Activated T-cell treated with anti-CD3 and anti-CD28 coated beads, Interleukin-2, amount 50 U/mL, for 4 hours (primary cell): Measurements from ENCODE around the gene SPSB3. TPM values are rescaled to one million over a fixed set of nuclear protein-coding genes. Genes with fewer than 3 reads are reported as not detected.

Experiments
- ATAC-seq, 2 donors: fragments of 200-7000 bp; cut with Tn5 transposase; one replicate each; pipeline ENCODE4 v1.10.0; 2021
- DNase-seq: peaks from one replicate; pipeline ENCODE4 v3.0.0-alpha.2; 2020
- H3K27me3 Mint-ChIP-seq: one replicate; pipeline ENCODE4 v1.8.0; 2021; ENCODE audit warnings: low read depth, mixed read lengths
- H3K36me3 Mint-ChIP-seq: one replicate; pipeline ENCODE4 v1.8.0; 2022; ENCODE audit warnings: mixed read lengths; ENCODE audit not compliant: insufficient read depth
- H3K4me1 Mint-ChIP-seq: one replicate; pipeline ENCODE4 v1.8.0; 2021; ENCODE audit warnings: low read depth, mixed read lengths
- H3K4me3 Mint-ChIP-seq: one replicate; pipeline ENCODE4 v1.8.0; 2021; ENCODE audit warnings: mild to moderate bottlenecking, moderate library complexity, mixed read lengths
- H3K9me3 Mint-ChIP-seq: one replicate; pipeline ENCODE4 v1.8.0; 2021; ENCODE audit warnings: mixed read lengths
- total RNA-seq, 3 donors: library from RNA; stranded (reverse); gene quantifications; one replicate each; pipeline ENCODE4 v1.2.1, GENCODE V29; 2021

The SPSB3 gene
- total RNA-seq = 10 to 100 TPM; 15.5 to 20.8 (median 16.8) TPM

GRCh38 chr16:1782408-1783264 is at the start of gene SPSB3, which contains the start of gene NUBP2:
TSS of gene SPSB3 (minus strand) at chr16:1782571. CDS start at chr16:1781483, 1,088 bp downstream.
TSS of gene NUBP2 (plus strand) at chr16:1782960. CDS start at chr16:1783021, 61 bp downstream.
- H3K36me3 Mint-ChIP-seq = no peaks in the 10 kb centered on the region
- ATAC-seq (peak; percentile 88 to 89), DNase-seq (peak; percentile 95)
- no peaks in the 10 kb centered on the region for H3K9me3 Mint-ChIP-seq
- no peaks in the 10 kb centered on the region for H3K27me3 Mint-ChIP-seq
- H3K4me1 Mint-ChIP-seq = peaks cover 25% of the 10 kb centered on the region
- peak within 1 kb of the TSS; percentile 92 for H3K4me3 Mint-ChIP-seq

GRCh38 chr16:1831186-1832075 is 49.1 kb upstream of the SPSB3 start:
- peaks cover 17% of the 10 kb centered on the region for H3K4me1 Mint-ChIP-seq
- H3K27me3 Mint-ChIP-seq = no peaks in the 10 kb centered on the region
- no peak overlapping the region for H3K4me3 Mint-ChIP-seq
- H3K9me3 Mint-ChIP-seq = no peaks in the 10 kb centered on the region
- no peak for DNase-seq
- ATAC-seq = no peak
- H3K36me3 Mint-ChIP-seq = peaks cover 6% of the 10 kb centered on the region

GRCh38 chr16:1830213-1830612 is 47.8 kb upstream of the SPSB3 start:
- H3K4me3 Mint-ChIP-seq = no peak overlapping the region
- H3K9me3 Mint-ChIP-seq = no peaks in the 10 kb centered on the region
- ATAC-seq (no peak), DNase-seq (no peak)
- peaks cover 24% of the 10 kb centered on the region for H3K4me1 Mint-ChIP-seq
- no peaks in the 10 kb centered on the region for H3K27me3 Mint-ChIP-seq
- peaks cover 6% of the 10 kb centered on the region for H3K36me3 Mint-ChIP-seq

GRCh38 chr16:1828645-1829410 is 46.5 kb upstream of the SPSB3 start:
- no peaks in the 10 kb centered on the region for H3K27me3 Mint-ChIP-seq
- no peaks in the 10 kb centered on the region for H3K9me3 Mint-ChIP-seq
- no peak for ATAC-seq
- no peak for DNase-seq
- peaks cover 6% of the 10 kb centered on the region for H3K36me3 Mint-ChIP-seq
- H3K4me1 Mint-ChIP-seq = peaks cover 33% of the 10 kb centered on the region
- peak overlapping the region; percentile 94 for H3K4me3 Mint-ChIP-seq

GRCh38 chr16:1826691-1827573 is 44.6 kb upstream of the SPSB3 start, which contains the start of the genes FAHD1 and HAGH:
TSS of gene FAHD1 (plus strand) at chr16:1827206. CDS start at chr16:1827239, 33 bp downstream.
TSS of gene HAGH (minus strand) at chr16:1826825. CDS start at chr16:1826787, 38 bp downstream.
- peak; percentile 85 for DNase-seq
- peaks cover 4% of the 10 kb centered on the region for H3K36me3 Mint-ChIP-seq
- no peaks in the 10 kb centered on the region for H3K9me3 Mint-ChIP-seq
- peak; percentile 86 to 88 for ATAC-seq
- H3K4me3 Mint-ChIP-seq = peak within 1 kb of the TSS; percentile 94
- peaks cover 36% of the 10 kb centered on the region for H3K4me1 Mint-ChIP-seq
- H3K27me3 Mint-ChIP-seq = no peaks in the 10 kb centered on the region

GRCh38 chr16:1825864-1826690 is 43.7 kb upstream of the SPSB3 start:
- DNase-seq = peak; percentile 59
- peak; percentile 82 to 86 for ATAC-seq
- H3K4me3 Mint-ChIP-seq = peak overlapping the region; percentile 81
- H3K4me1 Mint-ChIP-seq = peaks cover 36% of the 10 kb centered on the region
- peaks cover 4% of the 10 kb centered on the region for H3K36me3 Mint-ChIP-seq
- no peaks in the 10 kb centered on the region for H3K9me3 Mint-ChIP-seq
- H3K27me3 Mint-ChIP-seq = no peaks in the 10 kb centered on the region

- Mint-ChIP-seq H3K4me1 (peaks cover 36% of the 10 kb centered on the region), H3K36me3 (no peaks in the 10 kb centered on the region), H3K4me3 (peak overlapping the region; percentile 81), H3K9me3 (no peaks in the 10 kb centered on the region), H3K27me3 (no peaks in the 10 kb centered on the region)
- ATAC-seq (no peak), DNase-seq (no peak)
Observed at GRCh38 chr16:1825381-1825863, 43.1 kb upstream of the SPSB3 start.

- DNase-seq (no peak), ATAC-seq (no peak)
- H3K36me3 Mint-ChIP-seq = peaks cover 2% of the 10 kb centered on the region
- no peaks in the 10 kb centered on the region for H3K9me3 Mint-ChIP-seq
- H3K4me3 Mint-ChIP-seq = no peak overlapping the region
- peaks cover 28% of the 10 kb centered on the region for H3K4me1 Mint-ChIP-seq
- no peaks in the 10 kb centered on the region for H3K27me3 Mint-ChIP-seq
Observed at GRCh38 chr16:1823821-1824220, 41.5 kb upstream of the SPSB3 start.

- peaks cover 2% of the 10 kb centered on the region for H3K36me3 Mint-ChIP-seq
- no peak for DNase-seq
- H3K4me1 Mint-ChIP-seq = peaks cover 26% of the 10 kb centered on the region
- no peak overlapping the region for H3K4me3 Mint-ChIP-seq
- H3K9me3 Mint-ChIP-seq = no peaks in the 10 kb centered on the region
- ATAC-seq = no peak
- H3K27me3 Mint-ChIP-seq = no peaks in the 10 kb centered on the region
Observed at GRCh38 chr16:1822801-1823200, 40.4 kb upstream of the SPSB3 start.

GRCh38 chr16:1821861-1822611 is 39.7 kb upstream of the SPSB3 start:
- peaks cover 2% of the 10 kb centered on the region for H3K36me3 Mint-ChIP-seq
- ATAC-seq = no peak
- DNase-seq = no peak
- H3K4me3 Mint-ChIP-seq = no peak overlapping the region
- peaks cover 19% of the 10 kb centered on the region for H3K4me1 Mint-ChIP-seq
- H3K27me3 Mint-ChIP-seq = no peaks in the 10 kb centered on the region
- no peaks in the 10 kb centered on the region for H3K9me3 Mint-ChIP-seq

- Mint-ChIP-seq H3K4me1 (peaks cover 18% of the 10 kb centered on the region), H3K4me3 (no peak overlapping the region), H3K9me3 (no peaks in the 10 kb centered on the region), H3K27me3 (no peaks in the 10 kb centered on the region), H3K36me3 (peaks cover 2% of the 10 kb centered on the region)
- DNase-seq (no peak), ATAC-seq (no peak)
Observed at GRCh38 chr16:1820946-1821290, 38.5 kb upstream of the SPSB3 start.
